Measurements from ENCODE around the gene SFMBT2.

GRCh38 chr10:7308826-7309225 lies 102.0 kb downstream of the SFMBT2 start:
- TF ChIP-seq POLR2A (IDR thresholded peaks at IDR 0.05), result no peak
- no peak for TF ChIP-seq CTCF (IDR thresholded peaks at IDR 0.05)
